GM18505 (cell line): ENCODE measurements around the gene PSMD5.

ENCODE experiments used
- ATAC-seq: cut with Tn5 transposase; IDR thresholded peaks from one replicate; pipeline ENCODE4 v1.9.1; 2021; ENCODE audit not compliant: unreplicated experiment
- POLR2A ChIP-seq: IDR thresholded peaks from 4 replicates; pipeline ENCODE4 v1.6.1; 2011; ENCODE audit warnings: borderline replicate concordance; ENCODE audit not compliant: insufficient read depth, insufficient read length; ENCODE audit errors: extremely low read depth

The PSMD5 gene

GRCh38 chr9:120767451-120767850, 75.3 kb downstream of the PSMD5 start:
- ATAC-seq: no peak

More at GRCh38 chr9:120767451-120767850, 75.3 kb downstream of the PSMD5 start:
- no peak for TF ChIP-seq POLR2A
